ENCODE measurements around the gene SOS1. TPM values are rescaled to one million over a fixed set of nuclear protein-coding genes. Genes with fewer than 3 reads are reported as not detected.

SOS1 gene
- total RNA-seq, 4 donors from 2014 or later, result 23.1 to 70.8 (median 31.6) TPM

GRCh38 chr2:38982498-38982897, 138.4 kb downstream of the SOS1 start:
- TF ChIP-seq CTCF (IDR thresholded peaks at IDR 0.05), result no peak
- ATAC-seq (ENCODE audit: low FRiP score) (no peak), DNase-seq (ENCODE audit: low spot score) (no peak)

GRCh38 chr2:38981670-38982357, 139.0 kb downstream of the SOS1 start:
- DNase-seq (ENCODE audit: low spot score) (no peak), ATAC-seq (ENCODE audit: low FRiP score) (no peak)
- TF ChIP-seq CTCF (IDR thresholded peaks at IDR 0.05), result no peak

GRCh38 chr2:38981003-38981669, 139.7 kb downstream of the SOS1 start:
- ATAC-seq (ENCODE audit: low FRiP score) (no peak), DNase-seq (ENCODE audit: low spot score) (no peak)
- TF ChIP-seq CTCF (IDR thresholded peaks at IDR 0.05), result no peak

- no peak for DNase-seq (ENCODE audit: low spot score)
- ATAC-seq (ENCODE audit: low FRiP score), result no peak
- TF ChIP-seq CTCF (IDR thresholded peaks at IDR 0.05), result no peak
These were observed 141.9 kb downstream of the SOS1 start for GRCh38 chr2:38978908-38979307.

GRCh38 chr2:38978296-38978903, 142.5 kb downstream of the SOS1 start:
- ATAC-seq (ENCODE audit: low FRiP score), result no peak
- no peak for DNase-seq (ENCODE audit: low spot score)
- no peak for TF ChIP-seq CTCF (IDR thresholded peaks at IDR 0.05)

- no peak for DNase-seq (ENCODE audit: low spot score)
- TF ChIP-seq CTCF (IDR thresholded peaks at IDR 0.05), result no peak
- no peak for ATAC-seq (ENCODE audit: low FRiP score)
These were observed 143.8 kb downstream of the SOS1 start for GRCh38 chr2:38977047-38977446.
